ENCODE measurements around the gene HMX2. TPM values are rescaled to one million over a fixed set of nuclear protein-coding genes. Genes with fewer than 3 reads are reported as not detected.

HMX2 gene
- polyA plus RNA-seq, 1 donor (not counting 4 experiments of a cell fraction or from before 2014, with no cell fraction given) = not detected

DNA sequence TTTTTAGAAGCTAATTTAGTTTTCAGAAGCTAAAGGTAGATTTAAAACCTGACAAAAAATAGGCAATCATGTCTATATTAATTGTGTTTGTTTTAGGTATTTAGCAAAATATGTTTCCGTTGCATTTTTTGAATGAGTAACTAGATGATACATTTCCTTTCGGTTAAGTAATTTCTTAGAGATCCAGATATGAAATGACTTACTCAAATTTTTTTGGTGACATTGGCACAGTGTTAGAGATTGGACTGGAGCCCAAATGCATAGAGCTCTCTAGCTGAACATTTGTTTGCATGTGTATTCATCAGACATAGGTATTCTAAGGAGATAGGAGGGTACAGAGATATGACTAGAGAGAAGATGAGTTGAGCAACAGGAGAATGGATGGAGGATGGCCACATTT lies 8.1 kb downstream of the HMX2 start:
- peak overlapping the region in 1 of 3 experiments; percentile 82 for H3K4me3 ChIP-seq (ENCODE audit: control insufficient read depth in 2 of 3, extremely low read depth in 1 of 3, insufficient read depth in 2 of 3, low read depth in 1 of 3, low read length in 3 of 3)
- DNase-seq (ENCODE audit: low read depth, low spot score) (no peak), FAIRE-seq (no peak)
- no peak overlapping the region for H3K9ac ChIP-seq (ENCODE audit: control insufficient read depth, extremely low read depth, insufficient read depth, low read length)
- peaks cover 11% of the 10 kb centered on the region for H3K27me3 ChIP-seq (ENCODE audit: control insufficient read depth, extremely low read depth, insufficient read depth, low read length)
- peaks cover 27% of the 10 kb centered on the region for H3K4me1 ChIP-seq (ENCODE audit: control insufficient read depth, extremely low read depth, insufficient read depth, low read length)
- peaks cover 18% of the 10 kb centered on the region for H4K20me1 ChIP-seq (ENCODE audit: control insufficient read depth, extremely low read depth, insufficient read depth, low read length)
- H3K27ac ChIP-seq (ENCODE audit: control insufficient read depth, insufficient read depth, low read length) = no peak overlapping the region
- TF ChIP-seq EZH2 (IDR thresholded peaks at IDR 0.05; ENCODE audit: low read length) = no peak
- TF ChIP-seq, protein P1, sequence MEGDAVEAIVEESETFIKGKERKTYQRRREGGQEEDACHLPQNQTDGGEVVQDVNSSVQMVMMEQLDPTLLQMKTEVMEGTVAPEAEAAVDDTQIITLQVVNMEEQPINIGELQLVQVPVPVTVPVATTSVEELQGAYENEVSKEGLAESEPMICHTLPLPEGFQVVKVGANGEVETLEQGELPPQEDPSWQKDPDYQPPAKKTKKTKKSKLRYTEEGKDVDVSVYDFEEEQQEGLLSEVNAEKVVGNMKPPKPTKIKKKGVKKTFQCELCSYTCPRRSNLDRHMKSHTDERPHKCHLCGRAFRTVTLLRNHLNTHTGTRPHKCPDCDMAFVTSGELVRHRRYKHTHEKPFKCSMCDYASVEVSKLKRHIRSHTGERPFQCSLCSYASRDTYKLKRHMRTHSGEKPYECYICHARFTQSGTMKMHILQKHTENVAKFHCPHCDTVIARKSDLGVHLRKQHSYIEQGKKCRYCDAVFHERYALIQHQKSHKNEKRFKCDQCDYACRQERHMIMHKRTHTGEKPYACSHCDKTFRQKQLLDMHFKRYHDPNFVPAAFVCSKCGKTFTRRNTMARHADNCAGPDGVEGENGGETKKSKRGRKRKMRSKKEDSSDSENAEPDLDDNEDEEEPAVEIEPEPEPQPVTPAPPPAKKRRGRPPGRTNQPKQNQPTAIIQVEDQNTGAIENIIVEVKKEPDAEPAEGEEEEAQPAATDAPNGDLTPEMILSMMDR (optimal IDR thresholded peaks at IDR 0.05 in 1 of 3, IDR thresholded peaks at IDR 0.05 in 1 of 3, conservative IDR thresholded peaks at IDR 0.05 in 1 of 3; ENCODE audit: extremely low read depth in 1 of 3, insufficient read depth in 2 of 3, low read length in 3 of 3) = no peak
- peak overlapping the region; percentile 90 for H3K4me2 ChIP-seq (ENCODE audit: control insufficient read depth, extremely low read depth, insufficient read depth, low read depth, low read length)
- H3K9me3 ChIP-seq (ENCODE audit: control insufficient read depth, low read depth, low read length) = no peaks in the 10 kb centered on the region
- H2AFZ ChIP-seq (ENCODE audit: control insufficient read depth, low read length) = no peak overlapping the region
- peaks cover 3% of the 10 kb centered on the region for H3K9me1 ChIP-seq (ENCODE audit: control insufficient read depth, extremely low read depth, insufficient read depth, low read length)
- H3K79me2 ChIP-seq (ENCODE audit: control insufficient read depth, insufficient read depth, low read length) = peaks cover 68% of the 10 kb centered on the region
- dilution Hi-C loops (cut with MboI; ENCODE audit: extremely low pct_ligation_motif_present, low sequenced_read_pairs) = no loop called here
- peaks cover 1 to 28% of the 10 kb centered on the region in 2 experiments for H3K36me3 ChIP-seq (ENCODE audit: control insufficient read depth in 2 of 2, extremely low read depth in 1 of 2, insufficient read depth in 2 of 2, low read length in 2 of 2)

DNA sequence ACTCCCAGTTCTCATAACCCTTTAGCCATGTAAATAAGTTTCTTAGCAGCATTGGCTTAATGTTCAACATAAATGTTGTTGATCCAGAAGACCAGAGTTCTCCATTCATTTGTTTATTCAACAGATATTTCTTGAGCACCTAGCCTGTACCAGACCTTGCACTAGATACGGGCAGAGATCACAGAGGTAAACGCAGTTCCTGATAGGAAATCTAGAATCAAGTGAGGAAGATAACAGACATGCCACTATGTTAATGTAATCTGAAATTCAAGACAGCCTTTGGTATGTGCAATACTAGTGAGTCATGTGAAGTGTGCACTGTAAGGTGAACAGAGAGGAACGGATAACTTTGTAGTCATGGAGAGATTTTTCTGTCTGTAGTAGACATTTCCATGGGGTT lies 9.3 kb downstream of the HMX2 start:
- Histone ChIP-seq H3K36me3 (ENCODE audit: control insufficient read depth in 2 of 2, extremely low read depth in 1 of 2, insufficient read depth in 2 of 2, low read length in 2 of 2) (peaks cover 5 to 28% of the 10 kb centered on the region in 2 experiments), H3K9me1 (ENCODE audit: control insufficient read depth, extremely low read depth, insufficient read depth, low read length) (peaks cover 3% of the 10 kb centered on the region), H4K20me1 (ENCODE audit: control insufficient read depth, extremely low read depth, insufficient read depth, low read length) (peaks cover 18% of the 10 kb centered on the region), H2AFZ (ENCODE audit: control insufficient read depth, low read length) (no peak overlapping the region), H3K27ac (ENCODE audit: control insufficient read depth, insufficient read depth, low read length) (no peak overlapping the region), H3K4me1 (ENCODE audit: control insufficient read depth, extremely low read depth, insufficient read depth, low read length) (peaks cover 27% of the 10 kb centered on the region), H3K4me3 (ENCODE audit: control insufficient read depth in 2 of 3, extremely low read depth in 1 of 3, insufficient read depth in 2 of 3, low read depth in 1 of 3, low read length in 3 of 3) (no peak overlapping the region), H3K27me3 (ENCODE audit: control insufficient read depth, extremely low read depth, insufficient read depth, low read length) (peaks cover 4% of the 10 kb centered on the region), H3K9ac (ENCODE audit: control insufficient read depth, extremely low read depth, insufficient read depth, low read length) (no peak overlapping the region), H3K9me3 (ENCODE audit: control insufficient read depth, low read depth, low read length) (no peaks in the 10 kb centered on the region), H3K79me2 (ENCODE audit: control insufficient read depth, insufficient read depth, low read length) (peaks cover 74% of the 10 kb centered on the region), H3K4me2 (ENCODE audit: control insufficient read depth, extremely low read depth, insufficient read depth, low read depth, low read length) (no peak overlapping the region)
- no peak for DNase-seq (ENCODE audit: low read depth, low spot score)
- FAIRE-seq = peak; percentile 34
- dilution Hi-C loops (cut with MboI; ENCODE audit: extremely low pct_ligation_motif_present, low sequenced_read_pairs) = no loop called here
- TF ChIP-seq, protein P1 (optimal IDR thresholded peaks at IDR 0.05 in 1 of 3, IDR thresholded peaks at IDR 0.05 in 1 of 3, conservative IDR thresholded peaks at IDR 0.05 in 1 of 3; ENCODE audit: extremely low read depth in 1 of 3, insufficient read depth in 2 of 3, low read length in 3 of 3) = no peak
- no peak for TF ChIP-seq EZH2 (IDR thresholded peaks at IDR 0.05; ENCODE audit: low read length)
